H1 (cell line): ENCODE data around the gene NPIPB6. TPM values are rescaled to one million over a fixed set of nuclear protein-coding genes. Genes with fewer than 3 reads are reported as not detected.

Experiments
- CTCF ChIA-PET: fragments of 300-600 bp; sonication (Branson Sonifier 250); formaldehyde crosslinking; loops from one replicate; lab custom pipeline; 2021; ENCODE audit not compliant: partially characterized antibody; lab: Charles Lee
- POLR2A ChIA-PET: fragments of 300-600 bp; sonication (Branson Sonifier 250); formaldehyde crosslinking; loops from one replicate; lab custom pipeline; 2021; ENCODE audit warnings: inconsistent platforms; ENCODE audit not compliant: partially characterized antibody; lab: Charles Lee
- DNase-seq, 2 experiments: peaks; one replicate each; pipeline versions ENCODE4 v3.0.0 to v3.0.0-alpha.2; 2010 to 2022; ENCODE audit warnings: low spot score in 2 of 2, low read depth in 1 of 2, mixed read lengths in 1 of 2
- FAIRE-seq: peaks from 2 replicates; lab custom pipeline; 2011; peaks lifted over from hg19 to GRCh38; lab: Jason Lieb, UNC
- H2AFZ ChIP-seq: 2 replicates; pipeline ENCODE4 v1.8.1; 2012; ENCODE audit warnings: low read length, inconsistent platforms
- H2AK5ac ChIP-seq: 2 replicates; pipeline ENCODE4 v1.6.1; 2013; ENCODE audit warnings: low read depth, low read length
- H2BK120ac ChIP-seq: replicated peaks from 2 replicates; pipeline ENCODE3; 2013; ENCODE audit warnings: low read depth, low read length, inconsistent platforms
- H2BK12ac ChIP-seq: 2 replicates; pipeline ENCODE4 v1.6.1; 2013; ENCODE audit warnings: low read depth, low read length
- H2BK15ac ChIP-seq: 2 replicates; pipeline ENCODE4 v1.6.1; 2013; ENCODE audit warnings: low read length
- H2BK20ac ChIP-seq: 2 replicates; pipeline ENCODE4 v1.6.1; 2013; ENCODE audit warnings: low read length
- H2BK5ac ChIP-seq: 2 replicates; pipeline ENCODE4 v1.6.1; 2013; ENCODE audit warnings: low read depth, low read length
- H3K14ac ChIP-seq: 2 replicates; pipeline ENCODE4 v1.6.1; 2013; ENCODE audit warnings: inconsistent platforms; ENCODE audit not compliant: insufficient read length
- H3K18ac ChIP-seq: 2 replicates; pipeline ENCODE4 v1.6.1; 2013; ENCODE audit warnings: low read length; ENCODE audit errors: extremely low read depth
- H3K23ac ChIP-seq: 2 replicates; pipeline ENCODE4 v1.6.1; 2013; ENCODE audit warnings: inconsistent platforms; ENCODE audit not compliant: insufficient read length
- H3K23me2 ChIP-seq: 2 replicates; pipeline ENCODE4 v1.6.1; 2013; ENCODE audit warnings: low read depth, low read length
- H3K27ac ChIP-seq: 2 replicates; pipeline ENCODE4 v1.6.1; 2011; ENCODE audit warnings: low read depth, low read length, inconsistent platforms
- H3K27me3 ChIP-seq, 4 experiments: replicated peaks in 1 of 4; 1 replicate in 1 of 4; 2 replicates in 3 of 4; pipeline versions ENCODE4 v1.6.1 to v1.8.1; 2011 to 2013; ENCODE audit warnings: low read length in 3 of 4, mild to moderate bottlenecking in 3 of 4, inconsistent platforms in 2 of 4, mixed read lengths in 2 of 4, moderate library complexity in 1 of 4; ENCODE audit not compliant: control insufficient read depth in 3 of 4, insufficient read depth in 3 of 4; ENCODE audit errors: extremely low read depth in 1 of 4
- H3K36me3 ChIP-seq, 4 experiments: 2 replicates each; pipeline versions ENCODE4 v1.6.1 to v1.8.1; 2011 to 2013; ENCODE audit warnings: mild to moderate bottlenecking in 4 of 4, low read length in 3 of 4, moderate library complexity in 2 of 4, control low read depth in 1 of 4, inconsistent platforms in 1 of 4; ENCODE audit not compliant: insufficient read depth in 4 of 4, control insufficient read depth in 2 of 4
- H3K4ac ChIP-seq: replicated peaks from 2 replicates; pipeline ENCODE3; 2013; ENCODE audit warnings: low read length, low read depth, mixed read lengths, inconsistent platforms; ENCODE audit not compliant: insufficient read length
- H3K4me1 ChIP-seq, 4 experiments: replicated peaks in 1 of 4; 1 replicate in 1 of 4; 2 replicates in 3 of 4; pipeline versions ENCODE4 v1.6.1 to v1.8.1; 2011 to 2013; ENCODE audit warnings: low read length in 3 of 4, inconsistent platforms in 2 of 4, mixed read lengths in 1 of 4; ENCODE audit not compliant: insufficient read depth in 4 of 4, control insufficient read depth in 3 of 4
- H3K4me2 ChIP-seq, 2 experiments: 2 replicates each; pipeline versions ENCODE4 v1.6.1 to v1.8.1; 2011 to 2013; ENCODE audit warnings: low read depth in 2 of 2, low read length in 2 of 2, control low read depth in 1 of 2, inconsistent platforms in 1 of 2, mild to moderate bottlenecking in 1 of 2; ENCODE audit not compliant: insufficient read depth in 1 of 2
- H3K4me3 ChIP-seq, 4 experiments: fragments of 200-600, 300-600 bp in 1 of 4; sonication (generic), shearing (Covaris generic), sonication (Bioruptor Twin) in 1 of 4; 2 replicates each; pipeline versions ENCODE4 v1.5.1 to v1.8.1; 2011 to 2016; ENCODE audit warnings: low read length in 4 of 4, low read depth in 3 of 4, control low read depth in 2 of 4, inconsistent platforms in 2 of 4, mild to moderate bottlenecking in 2 of 4, mixed read lengths in 1 of 4, moderate library complexity in 1 of 4; ENCODE audit not compliant: insufficient read depth in 2 of 4; ENCODE audit errors: extremely low read depth in 1 of 4
- H3K56ac ChIP-seq: replicated peaks from 2 replicates; pipeline ENCODE3; 2013; ENCODE audit warnings: low read depth, mild to moderate bottlenecking, mixed read lengths, low read length, inconsistent platforms; ENCODE audit not compliant: insufficient read length
- H3K79me1 ChIP-seq: 2 replicates; pipeline ENCODE4 v1.6.1; 2013; ENCODE audit warnings: low read depth, low read length, control low read depth
- H3K79me2 ChIP-seq, 2 experiments: 2 replicates each; pipeline versions ENCODE4 v1.6.1 to v1.8.1; 2012 to 2013; ENCODE audit warnings: low read length in 2 of 2, mild to moderate bottlenecking in 2 of 2, inconsistent platforms in 1 of 2; ENCODE audit not compliant: insufficient read depth in 2 of 2, control insufficient read depth in 1 of 2
- H3K9ac ChIP-seq, 4 experiments: replicated peaks in 1 of 4; 1 replicate in 1 of 4; 2 replicates in 3 of 4; pipeline versions ENCODE4 v1.6.1 to v1.8.1; 2011 to 2013; ENCODE audit warnings: low read depth in 3 of 4, low read length in 3 of 4, control low read depth in 2 of 4, mild to moderate bottlenecking in 2 of 4, moderate library complexity in 2 of 4, inconsistent platforms in 1 of 4; ENCODE audit errors: extremely low read depth in 1 of 4
- H3K9me3 ChIP-seq, 2 experiments: 2 replicates each; pipeline versions ENCODE4 v1.6.1 to v1.8.1; 2012 to 2013; ENCODE audit warnings: mild to moderate bottlenecking in 2 of 2, moderate library complexity in 2 of 2, control low read depth in 1 of 2, inconsistent platforms in 1 of 2, low read depth in 1 of 2, low read length in 1 of 2, mixed read lengths in 1 of 2; ENCODE audit not compliant: insufficient read depth in 2 of 2
- H4K20me1 ChIP-seq, 2 experiments: replicated peaks in 1 of 2; 2 replicates each; pipeline versions ENCODE3 to v1.8.1; 2011 to 2013; ENCODE audit warnings: inconsistent platforms in 2 of 2, low read length in 2 of 2, mild to moderate bottlenecking in 1 of 2; ENCODE audit not compliant: insufficient read depth in 2 of 2, control insufficient read depth in 1 of 2
- H4K5ac ChIP-seq: 2 replicates; pipeline ENCODE4 v1.6.1; 2013; ENCODE audit warnings: low read length, low read depth, mixed read lengths, inconsistent platforms; ENCODE audit not compliant: insufficient read length
- H4K8ac ChIP-seq: 2 replicates; pipeline ENCODE4 v1.8.0; 2013; ENCODE audit warnings: mild to moderate bottlenecking, moderate library complexity, low read length, inconsistent platforms; ENCODE audit not compliant: insufficient read depth; ENCODE audit errors: extremely low read depth
- H4K91ac ChIP-seq: replicated peaks from 2 replicates; pipeline ENCODE3; 2013; ENCODE audit warnings: low read length, mixed read lengths, inconsistent platforms; ENCODE audit not compliant: insufficient read length
- CBX5 ChIP-seq: fragments of 300-800, 300-1000 bp; sonication (generic); IDR thresholded peaks from 2 replicates; pipeline ENCODE4 v1.7.1; 2016; ENCODE audit warnings: antibody characterized with exemption, low read length, low read depth
- CBX8 ChIP-seq: fragments of 300-800, 300-1000 bp; sonication (generic); IDR thresholded peaks from 2 replicates; pipeline ENCODE4 v1.7.1; 2016; ENCODE audit warnings: low read depth, low read length, borderline replicate concordance
- CTBP2 ChIP-seq: IDR thresholded peaks from 2 replicates; pipeline ENCODE4 v1.7.0; 2011; ENCODE audit warnings: borderline replicate concordance, mild to moderate bottlenecking, moderate library complexity, mixed read lengths, low read length; ENCODE audit not compliant: insufficient read depth, insufficient read length
- NANOG ChIP-seq: IDR thresholded peaks from 2 replicates; pipeline ENCODE4 v1.6.1; 2011; ENCODE audit warnings: low read length, low read depth, mild to moderate bottlenecking, inconsistent platforms; ENCODE audit not compliant: insufficient read depth, poor library complexity, severe bottlenecking
- POLR2A ChIP-seq, 2 experiments: IDR thresholded peaks; 1 replicate in 1 of 2; 2 replicates in 1 of 2; pipeline ENCODE4 v1.6.1; 2011; ENCODE audit warnings: low read depth in 2 of 2, low read length in 2 of 2, mild to moderate bottlenecking in 2 of 2; ENCODE audit errors: control extremely low read depth in 1 of 2
- SP2 ChIP-seq: IDR thresholded peaks from 2 replicates; pipeline ENCODE4 v1.6.1; 2012; ENCODE audit warnings: mild to moderate bottlenecking, low read length, inconsistent platforms
- TCF12 ChIP-seq: IDR thresholded peaks from 2 replicates; pipeline ENCODE4 v1.6.1; 2011; ENCODE audit warnings: low read depth, mild to moderate bottlenecking, low read length
- WGBS, 2 experiments: shearing (Covaris generic) in 1 of 2; methylation state at CpG; one replicate each; pipeline versions ENCODE4 v1.1.6 to v1.1.7; 2013 to 2015; ENCODE audit warnings: low lambda C conversion rate in 2 of 2, mixed read lengths in 2 of 2, inconsistent platforms in 1 of 2, low coverage in 1 of 2, missing lambda C conversion rate in 1 of 2; ENCODE audit not compliant: insufficient replicate concordance in 2 of 2, insufficient coverage in 1 of 2, insufficient read length in 1 of 2; ENCODE audit errors: extremely low coverage in 1 of 2, missing lambda C conversion rate in 1 of 2; 5-methylcytosine and 5-hydroxymethylcytosine counted together
- polyA plus RNA-seq, 7 experiments: library from polyadenylated mRNA; depleted of rRNA in 3 of 7; stranded (reverse) in 5 of 7; unstranded in 2 of 7; fragments of >200 nt in 5 of 7; fragments of 200-250 nt in 2 of 7; gene quantifications; 1 replicate in 5 of 7; 2 replicates in 1 of 7; 4 replicates in 1 of 7; pipeline versions ENCODE4 v1.2.1 to v1.2.3, GENCODE V29; 2011 to 2013; ENCODE audit warnings: missing spikeins in 2 of 7, mixed read lengths in 2 of 7
- total RNA-seq: library from RNA; stranded (reverse); fragmentation: NEBNext Ultra II Directional; extraction: Animal tissue kit (Norgen Biotek cat#: 25700); gene quantifications from 2 replicates; pipeline ENCODE4 v1.2.1, GENCODE V29; 2021
- TF ChIP-seq, protein P1 (sequence below): IDR thresholded peaks from 2 replicates; pipeline ENCODE4 v1.6.1; 2012; ENCODE audit warnings: inconsistent platforms
- TF ChIP-seq, protein P2 (sequence below): IDR thresholded peaks from 2 replicates; pipeline ENCODE4 v1.6.1; 2011; ENCODE audit warnings: low read length, improper control_type of control experiment

The NPIPB6 gene
- total and polyA plus RNA-seq, 2 of the 8 experiments (the other 6 are each of a cell fraction or from before 2014, with no cell fraction given), result 0.83 to 1.9 TPM

DNA sequence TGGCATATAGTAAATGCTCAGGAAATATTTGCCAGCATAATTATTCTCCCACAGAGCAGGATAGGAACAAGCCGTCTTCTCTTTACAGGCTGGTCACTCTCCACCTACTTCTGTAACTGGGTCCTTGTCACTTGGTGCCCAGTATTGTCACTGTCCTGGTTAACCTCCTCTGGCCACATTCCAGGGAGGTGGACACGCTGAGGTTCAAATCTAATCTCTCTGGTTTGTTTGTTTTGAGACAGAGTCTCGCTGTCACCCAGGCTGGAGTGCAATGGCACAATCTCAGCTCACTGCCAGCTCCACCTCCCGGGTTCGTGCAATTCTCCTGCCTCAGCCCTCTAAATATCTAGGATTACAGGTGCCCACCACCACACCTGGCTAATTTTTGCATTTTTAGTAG lies 55.4 kb downstream of the NPIPB6 start:
- no peak overlapping the region for H4K8ac ChIP-seq
- no peak overlapping the region for H3K14ac ChIP-seq
- no peak overlapping the region for H3K18ac ChIP-seq
- H3K36me3 ChIP-seq, result peaks cover 0 to 6% (median 4%) of the 10 kb centered on the region in 4 experiments; a peak in 5 of 8 replicates
- no peak overlapping the region for H2AK5ac ChIP-seq
- H3K79me1 ChIP-seq, result peaks cover 20% of the 10 kb centered on the region
- no peak overlapping the region for H3K4me2 ChIP-seq
- H2BK5ac ChIP-seq, result no peak overlapping the region
- H4K5ac ChIP-seq, result no peak overlapping the region
- WGBS, 2 experiments, result 90% methylated on average over 5 of the region's 5 CpGs; no CpG with 5 or more reads in 1 of the 2 experiments
- H3K4me1 ChIP-seq, result no peaks in the 10 kb centered on the region; a peak in 1 of 7 replicates
- POLR2A ChIA-PET, result interaction anchor here (1.2 to 3.0 kb wide), 3 partner anchors 14 to 50 kb away, joined by 3 to 8 read pairs (median 5); partner anchors contain the start of gene SBK1
- CTCF ChIA-PET, result interaction anchor here (1.6 kb wide), 1 partner anchor 30 kb away, joined by 4 read pairs; no protein-coding TSS in a partner anchor
- H2BK15ac ChIP-seq, result no peak overlapping the region
- no peak overlapping the region for H3K56ac ChIP-seq
- no peaks in the 10 kb centered on the region for H3K9me3 ChIP-seq
- H4K91ac ChIP-seq, result no peak overlapping the region
- H3K9ac ChIP-seq, result no peak overlapping the region
- H3K79me2 ChIP-seq, result peaks cover 0 to 59% of the 10 kb centered on the region in 2 experiments
- no peak overlapping the region for H2BK120ac ChIP-seq
- H3K27ac ChIP-seq, result no peak overlapping the region
- no peak overlapping the region for H2AFZ ChIP-seq
- H3K4ac ChIP-seq, result no peak overlapping the region
- FAIRE-seq (no peak), DNase-seq (no peak)
- H3K4me3 ChIP-seq, result no peak overlapping the region
- peaks cover 13 to 37% of the 10 kb centered on the region in 2 experiments for H4K20me1 ChIP-seq
- no peak overlapping the region for H2BK12ac ChIP-seq
- no peaks in the 10 kb centered on the region for H3K27me3 ChIP-seq
- H3K23me2 ChIP-seq, result no peaks in the 10 kb centered on the region
- no peak overlapping the region for H2BK20ac ChIP-seq
- H3K23ac ChIP-seq, result no peak overlapping the region
- TF ChIP-seq NANOG, result no peak
- no peak for TF ChIP-seq CBX8
- no peak for TF ChIP-seq CBX5
- no peak for TF ChIP-seq SP2
- TF ChIP-seq TCF12, result no peak
- no peak for TF ChIP-seq POLR2A (IDR thresholded peaks at IDR 0.05; ENCODE audit: control extremely low read depth in 1 of 2, low read depth in 2 of 2, low read length in 2 of 2)
- TF ChIP-seq, protein P1, sequence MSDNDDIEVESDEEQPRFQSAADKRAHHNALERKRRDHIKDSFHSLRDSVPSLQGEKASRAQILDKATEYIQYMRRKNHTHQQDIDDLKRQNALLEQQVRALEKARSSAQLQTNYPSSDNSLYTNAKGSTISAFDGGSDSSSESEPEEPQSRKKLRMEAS, result no peak
- TF ChIP-seq, protein P2, sequence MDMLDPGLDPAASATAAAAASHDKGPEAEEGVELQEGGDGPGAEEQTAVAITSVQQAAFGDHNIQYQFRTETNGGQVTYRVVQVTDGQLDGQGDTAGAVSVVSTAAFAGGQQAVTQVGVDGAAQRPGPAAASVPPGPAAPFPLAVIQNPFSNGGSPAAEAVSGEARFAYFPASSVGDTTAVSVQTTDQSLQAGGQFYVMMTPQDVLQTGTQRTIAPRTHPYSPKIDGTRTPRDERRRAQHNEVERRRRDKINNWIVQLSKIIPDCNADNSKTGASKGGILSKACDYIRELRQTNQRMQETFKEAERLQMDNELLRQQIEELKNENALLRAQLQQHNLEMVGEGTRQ, result no peak
- no peak for TF ChIP-seq CTBP2
